NCI-H2029 (cell line): Measurements from ENCODE around the gene ZNF280A.
A peak's percentile ranks its signal among the peaks of the same experiment; 100 is the strongest.

Experiments used
- DNase-seq: peaks from one replicate; lab custom pipeline; 2025; lab: John Stamatoyannopoulos, UW

Gene ZNF280A

GRCh38 chr22:22520020-22520656 lies at the start of gene ZNF280A:
Gene ZNF280A (minus strand): TSS chr22:22520270. CDS start chr22:22515630, 4,640 bp downstream.
- no peak for DNase-seq

- no peak for DNase-seq
These were observed 49.1 kb upstream of the ZNF280A start for GRCh38 chr22:22569218-22569617.

GRCh38 chr22:22565981-22566380 lies 45.9 kb upstream of the ZNF280A start:
- no peak for DNase-seq

- peak; percentile 23 for DNase-seq
These were observed 39.0 kb upstream of the ZNF280A start, which contains the start of gene PRAME for GRCh38 chr22:22558972-22559603. Gene PRAME (minus strand): TSS chr22:22559265. CDS start chr22:22556832, 2,433 bp downstream.

- no peak for DNase-seq
These were observed 38.3 kb upstream of the ZNF280A start for GRCh38 chr22:22558071-22558971.

- no peak for DNase-seq
These were observed 37.2 kb upstream of the ZNF280A start for GRCh38 chr22:22556995-22557925.

- DNase-seq: no peak
These were observed 36.5 kb upstream of the ZNF280A start for GRCh38 chr22:22556578-22556977.

- DNase-seq: no peak
These were observed 35.5 kb upstream of the ZNF280A start for GRCh38 chr22:22555596-22555995.

GRCh38 chr22:22554587-22555284 lies 34.7 kb upstream of the ZNF280A start:
- DNase-seq: no peak

GRCh38 chr22:22553735-22554586 lies 33.9 kb upstream of the ZNF280A start:
- DNase-seq: no peak

- DNase-seq: no peak
These were observed 33.1 kb upstream of the ZNF280A start for GRCh38 chr22:22553141-22553540.

- DNase-seq: no peak
These were observed 32.6 kb upstream of the ZNF280A start for GRCh38 chr22:22552630-22553029.

- DNase-seq: no peak
These were observed 30.8 kb upstream of the ZNF280A start for GRCh38 chr22:22550789-22551434.

- DNase-seq: no peak
These were observed 28.8 kb upstream of the ZNF280A start for GRCh38 chr22:22548910-22549309.

GRCh38 chr22:22548317-22548716 lies 28.2 kb upstream of the ZNF280A start:
- DNase-seq: no peak

GRCh38 chr22:22547692-22548300 lies 27.7 kb upstream of the ZNF280A start:
- no peak for DNase-seq

GRCh38 chr22:22547226-22547625 lies 27.2 kb upstream of the ZNF280A start:
- no peak for DNase-seq

- DNase-seq: no peak
These were observed 26.4 kb upstream of the ZNF280A start for GRCh38 chr22:22546490-22546889.

GRCh38 chr22:22545084-22545483 lies 25.0 kb upstream of the ZNF280A start:
- no peak for DNase-seq
